WTC11 (cell line): ENCODE measurements around the gene NCLN. TPM values are rescaled to one million over a fixed set of nuclear protein-coding genes. Genes with fewer than 3 reads are reported as not detected.

ENCODE experiments used
- ATAC-seq: fragments of 200-7000 bp; cut with Tn5 transposase; 2 replicates; pipeline ENCODE4 v1.10.0; 2021; ENCODE audit warnings: mild to moderate bottlenecking, moderate library complexity
- CTCF ChIA-PET: fragments of 300-600 bp; sonication (Branson Sonifier 250); formaldehyde crosslinking; loops from one replicate; lab custom pipeline; 2021; ENCODE audit warnings: antibody characterized with exemption; lab: Charles Lee
- POLR2A ChIA-PET: fragments of 350-600 bp; sonication (Branson Sonifier 250); formaldehyde crosslinking; loops from one replicate; lab custom pipeline; 2021; ENCODE audit warnings: antibody characterized with exemption; lab: Charles Lee
- DNase-seq: peaks from one replicate; pipeline ENCODE4 v3.0.0; 2021; ENCODE audit warnings: low spot score
- H3K27ac Mint-ChIP-seq: 2 replicates; pipeline ENCODE4 v1.8.0; 2021; ENCODE audit warnings: mixed read lengths
- H3K27me3 Mint-ChIP-seq: 2 replicates; pipeline ENCODE4 v1.8.0; 2021; ENCODE audit warnings: low read depth, mild to moderate bottlenecking, moderate library complexity, mixed read lengths
- H3K36me3 Mint-ChIP-seq: 2 replicates; pipeline ENCODE4 v1.8.0; 2021; ENCODE audit warnings: mixed read lengths
- H3K4me1 Mint-ChIP-seq: 2 replicates; pipeline ENCODE4 v1.8.0; 2022; ENCODE audit warnings: mixed read lengths
- H3K4me3 Mint-ChIP-seq: 2 replicates; pipeline ENCODE4 v1.8.0; 2021; ENCODE audit warnings: mild to moderate bottlenecking, moderate library complexity, mixed read lengths
- H3K9me3 Mint-ChIP-seq: 2 replicates; pipeline ENCODE4 v1.8.0; 2021; ENCODE audit warnings: mixed read lengths
- AFF4 ChIP-seq: sonication (generic); formaldehyde crosslinking; IDR thresholded peaks from 2 replicates; pipeline ENCODE4 v1.8.1; 2023; ENCODE audit warnings: mild to moderate bottlenecking, missing genetic modification reagents, borderline replicate concordance
- CBFB ChIP-seq: sonication (generic); formaldehyde crosslinking; IDR thresholded peaks from 2 replicates; pipeline ENCODE4 v1.8.1; 2022; ENCODE audit warnings: mild to moderate bottlenecking, low read depth, missing genetic modification reagents
- E2F1 ChIP-seq: sonication (generic); formaldehyde crosslinking; IDR thresholded peaks from 2 replicates; pipeline ENCODE4 v1.8.0; 2022; ENCODE audit warnings: mild to moderate bottlenecking, missing genetic modification reagents
- MAX ChIP-seq: sonication (generic); formaldehyde crosslinking; IDR thresholded peaks from 2 replicates; pipeline ENCODE4 v1.8.0; 2022; ENCODE audit warnings: mild to moderate bottlenecking, missing genetic modification reagents
- MXD4 ChIP-seq: fragments of 250-450 bp; sonication (Bioruptor Pico); IDR thresholded peaks from 2 replicates; pipeline ENCODE4 v1.8.0; 2021; ENCODE audit warnings: mild to moderate bottlenecking, moderate library complexity, borderline replicate concordance
- NFYB ChIP-seq: sonication (generic); formaldehyde crosslinking; conservative IDR thresholded peaks from 2 replicates; pipeline ENCODE4 v1.8.0; 2022; ENCODE audit warnings: low read depth, missing genetic modification reagents
- NR2C2 ChIP-seq: sonication (generic); formaldehyde crosslinking; IDR thresholded peaks from 2 replicates; pipeline ENCODE4 v1.8.0; 2022; ENCODE audit warnings: mild to moderate bottlenecking, missing genetic modification reagents
- ZMAT4 ChIP-seq: fragments of 250-450 bp; sonication (Bioruptor Pico); IDR thresholded peaks from 2 replicates; pipeline ENCODE4 v1.9.0; 2021; ENCODE audit warnings: mild to moderate bottlenecking
- ZNF281 ChIP-seq: sonication (generic); formaldehyde crosslinking; IDR thresholded peaks from 2 replicates; pipeline ENCODE4 v1.8.0; 2023; ENCODE audit warnings: mild to moderate bottlenecking, missing genetic modification reagents
- ZNF317 ChIP-seq: sonication (generic); formaldehyde crosslinking; IDR thresholded peaks from 2 replicates; pipeline ENCODE4 v1.8.1; 2023; ENCODE audit warnings: low read depth, mild to moderate bottlenecking, moderate library complexity, missing genetic modification reagents, borderline replicate concordance
- ZNF396 ChIP-seq: fragments of 250-450 bp; sonication (Bioruptor Pico); IDR thresholded peaks from 2 replicates; pipeline ENCODE4 v1.8.0; 2021; ENCODE audit warnings: mild to moderate bottlenecking, moderate library complexity, borderline replicate concordance
- ZNF416 ChIP-seq: fragments of 250-450 bp; sonication (Bioruptor Pico); IDR thresholded peaks from 2 replicates; pipeline ENCODE4 v1.9.0; 2021; ENCODE audit warnings: mild to moderate bottlenecking, inconsistent platforms
- total RNA-seq: library from RNA; stranded (reverse); gene quantifications from 3 replicates; pipeline ENCODE4 v1.2.3, GENCODE V29; 2021
- TF ChIP-seq, protein P1 (sequence below): fragments of 250-450 bp; sonication (Bioruptor Pico); IDR thresholded peaks from 2 replicates; pipeline ENCODE4 v1.9.0; 2021; ENCODE audit warnings: mild to moderate bottlenecking
- TF ChIP-seq, protein P2 (sequence below): sonication (generic); formaldehyde crosslinking; IDR thresholded peaks from 2 replicates; pipeline ENCODE4 v1.8.1; 2023; ENCODE audit warnings: mild to moderate bottlenecking, missing genetic modification reagents
- TF ChIP-seq, protein P3 (sequence below): sonication (generic); formaldehyde crosslinking; IDR thresholded peaks from 2 replicates; pipeline ENCODE4 v1.8.0; 2023; ENCODE audit warnings: missing genetic modification reagents

Gene NCLN
- total RNA-seq, 1 experiment from 2014 or later = 113 TPM

GRCh38 chr19:3252650-3253049, 66.9 kb downstream of the NCLN start (continued):
- TF ChIP-seq AFF4 (CRISPR knock-in tag) = no peak
- TF ChIP-seq ZNF416 (CRISPR knock-in tag) = no peak
- TF ChIP-seq ZNF396 (CRISPR knock-in tag) = no peak
- no peak for TF ChIP-seq NR2C2 (CRISPR knock-in tag)
- no peak for TF ChIP-seq MXD4 (CRISPR knock-in tag)
- no peak for TF ChIP-seq ZNF281 (CRISPR knock-in tag)
- no peak for TF ChIP-seq MAX (CRISPR knock-in tag)
- no peak for TF ChIP-seq ZMAT4 (CRISPR knock-in tag)
- no peak for TF ChIP-seq CBFB (CRISPR knock-in tag)
- no peak for TF ChIP-seq NFYB
- no peak for TF ChIP-seq ZNF317 (CRISPR knock-in tag)
- TF ChIP-seq, all 79 proteins: peak for 0

DNA sequence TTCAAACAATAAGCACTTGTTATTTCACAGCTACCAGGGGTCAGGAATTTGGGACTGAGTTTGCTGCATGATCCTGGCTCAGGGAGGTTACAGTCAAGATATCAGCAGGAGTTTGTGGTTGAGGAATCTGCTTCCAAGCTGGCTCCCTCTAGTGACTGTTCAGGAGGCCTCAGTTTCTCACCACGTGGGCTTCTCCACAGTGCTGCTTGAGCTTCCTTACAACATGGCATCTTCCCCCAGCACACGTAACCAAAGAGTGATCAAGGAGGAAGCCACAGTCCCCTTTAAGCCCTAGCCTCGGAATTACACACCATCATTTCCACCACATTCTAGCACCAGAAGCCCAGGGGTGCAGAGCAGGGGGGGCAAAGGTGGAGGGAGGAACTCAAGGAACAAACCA, 67.5 kb downstream of the NCLN start:
- CTCF ChIA-PET = interaction anchor here (0.8 to 2.7 kb wide), 11 partner anchors 8 to 178 kb away, joined by 3 to 25 read pairs (median 5); partner anchors contain the start of gene CELF5
- H3K4me1 Mint-ChIP-seq = peaks cover 3% of the 10 kb centered on the region
- TF ChIP-seq ZNF317 (CRISPR knock-in tag) = no peak
- no peak for TF ChIP-seq E2F1 (CRISPR knock-in tag)
- TF ChIP-seq, protein P1, sequence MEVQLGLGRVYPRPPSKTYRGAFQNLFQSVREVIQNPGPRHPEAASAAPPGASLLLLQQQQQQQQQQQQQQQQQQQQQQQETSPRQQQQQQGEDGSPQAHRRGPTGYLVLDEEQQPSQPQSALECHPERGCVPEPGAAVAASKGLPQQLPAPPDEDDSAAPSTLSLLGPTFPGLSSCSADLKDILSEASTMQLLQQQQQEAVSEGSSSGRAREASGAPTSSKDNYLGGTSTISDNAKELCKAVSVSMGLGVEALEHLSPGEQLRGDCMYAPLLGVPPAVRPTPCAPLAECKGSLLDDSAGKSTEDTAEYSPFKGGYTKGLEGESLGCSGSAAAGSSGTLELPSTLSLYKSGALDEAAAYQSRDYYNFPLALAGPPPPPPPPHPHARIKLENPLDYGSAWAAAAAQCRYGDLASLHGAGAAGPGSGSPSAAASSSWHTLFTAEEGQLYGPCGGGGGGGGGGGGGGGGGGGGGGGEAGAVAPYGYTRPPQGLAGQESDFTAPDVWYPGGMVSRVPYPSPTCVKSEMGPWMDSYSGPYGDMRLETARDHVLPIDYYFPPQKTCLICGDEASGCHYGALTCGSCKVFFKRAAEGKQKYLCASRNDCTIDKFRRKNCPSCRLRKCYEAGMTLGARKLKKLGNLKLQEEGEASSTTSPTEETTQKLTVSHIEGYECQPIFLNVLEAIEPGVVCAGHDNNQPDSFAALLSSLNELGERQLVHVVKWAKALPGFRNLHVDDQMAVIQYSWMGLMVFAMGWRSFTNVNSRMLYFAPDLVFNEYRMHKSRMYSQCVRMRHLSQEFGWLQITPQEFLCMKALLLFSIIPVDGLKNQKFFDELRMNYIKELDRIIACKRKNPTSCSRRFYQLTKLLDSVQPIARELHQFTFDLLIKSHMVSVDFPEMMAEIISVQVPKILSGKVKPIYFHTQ (CRISPR knock-in tag) = no peak
- TF ChIP-seq, protein P2, sequence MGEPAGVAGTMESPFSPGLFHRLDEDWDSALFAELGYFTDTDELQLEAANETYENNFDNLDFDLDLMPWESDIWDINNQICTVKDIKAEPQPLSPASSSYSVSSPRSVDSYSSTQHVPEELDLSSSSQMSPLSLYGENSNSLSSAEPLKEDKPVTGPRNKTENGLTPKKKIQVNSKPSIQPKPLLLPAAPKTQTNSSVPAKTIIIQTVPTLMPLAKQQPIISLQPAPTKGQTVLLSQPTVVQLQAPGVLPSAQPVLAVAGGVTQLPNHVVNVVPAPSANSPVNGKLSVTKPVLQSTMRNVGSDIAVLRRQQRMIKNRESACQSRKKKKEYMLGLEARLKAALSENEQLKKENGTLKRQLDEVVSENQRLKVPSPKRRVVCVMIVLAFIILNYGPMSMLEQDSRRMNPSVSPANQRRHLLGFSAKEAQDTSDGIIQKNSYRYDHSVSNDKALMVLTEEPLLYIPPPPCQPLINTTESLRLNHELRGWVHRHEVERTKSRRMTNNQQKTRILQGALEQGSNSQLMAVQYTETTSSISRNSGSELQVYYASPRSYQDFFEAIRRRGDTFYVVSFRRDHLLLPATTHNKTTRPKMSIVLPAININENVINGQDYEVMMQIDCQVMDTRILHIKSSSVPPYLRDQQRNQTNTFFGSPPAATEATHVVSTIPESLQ = no peak
- TF ChIP-seq, protein P3, sequence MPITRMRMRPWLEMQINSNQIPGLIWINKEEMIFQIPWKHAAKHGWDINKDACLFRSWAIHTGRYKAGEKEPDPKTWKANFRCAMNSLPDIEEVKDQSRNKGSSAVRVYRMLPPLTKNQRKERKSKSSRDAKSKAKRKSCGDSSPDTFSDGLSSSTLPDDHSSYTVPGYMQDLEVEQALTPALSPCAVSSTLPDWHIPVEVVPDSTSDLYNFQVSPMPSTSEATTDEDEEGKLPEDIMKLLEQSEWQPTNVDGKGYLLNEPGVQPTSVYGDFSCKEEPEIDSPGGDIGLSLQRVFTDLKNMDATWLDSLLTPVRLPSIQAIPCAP (CRISPR knock-in tag) = no peak
- H3K4me3 Mint-ChIP-seq = no peak overlapping the region
- POLR2A ChIA-PET = interaction anchor here (0.5 kb wide), 1 partner anchor 8 kb away, joined by 3 read pairs; no protein-coding TSS in a partner anchor
- peak; percentile 23; the same call in 1 of the 2 replicates for ATAC-seq
- no peak overlapping the region for H3K27ac Mint-ChIP-seq
- no peak for DNase-seq
- H3K27me3 Mint-ChIP-seq = peaks cover 5% of the 10 kb centered on the region
- peaks cover 30% of the 10 kb centered on the region for H3K9me3 Mint-ChIP-seq
- H3K36me3 Mint-ChIP-seq = peaks cover 15% of the 10 kb centered on the region
